Liver (tissue), 9 donors: ENCODE data around the gene CATSPER3. TPM values are rescaled to one million over a fixed set of nuclear protein-coding genes. Genes with fewer than 3 reads are reported as not detected.

Experiments
- DNase-seq: peaks from one replicate; pipeline ENCODE4 v3.0.0-alpha.2; 2017; ENCODE audit warnings: low spot score
- H3K27ac ChIP-seq, 2 donors: one replicate each; pipeline ENCODE4 v1.7.0; 2013; ENCODE audit warnings: inconsistent platforms in 2 of 2, low read length in 2 of 2, control low read depth in 1 of 2, low read depth in 1 of 2, mild to moderate bottlenecking in 1 of 2
- H3K27me3 ChIP-seq, 4 donors: one replicate each; pipeline versions ENCODE4 v1.6.1 to v1.7.0; 2013; ENCODE audit warnings: low read length in 3 of 4, inconsistent platforms in 1 of 4, mild to moderate bottlenecking in 1 of 4, moderate library complexity in 1 of 4; ENCODE audit not compliant: control insufficient read depth in 4 of 4, insufficient read depth in 4 of 4
- H3K36me3 ChIP-seq, 4 donors: one replicate each; pipeline versions ENCODE4 v1.6.1 to v1.7.0; 2013; ENCODE audit warnings: low read length in 3 of 4, mild to moderate bottlenecking in 3 of 4, low read depth in 1 of 4, moderate library complexity in 1 of 4; ENCODE audit not compliant: control insufficient read depth in 4 of 4, insufficient read depth in 3 of 4
- H3K4me1 ChIP-seq, 4 donors: one replicate each; pipeline versions ENCODE4 v1.6.1 to v1.7.0; 2013; ENCODE audit warnings: low read length in 3 of 4, mild to moderate bottlenecking in 3 of 4, moderate library complexity in 1 of 4; ENCODE audit not compliant: control insufficient read depth in 4 of 4, insufficient read depth in 4 of 4
- H3K4me3 ChIP-seq, 3 donors: one replicate each; pipeline versions ENCODE4 v1.6.1 to v1.7.0; 2013; ENCODE audit warnings: low read length in 3 of 3, control low read depth in 1 of 3, low read depth in 1 of 3, mild to moderate bottlenecking in 1 of 3
- H3K9ac ChIP-seq, 2 donors: one replicate each; pipeline ENCODE4 v1.7.0; 2013; ENCODE audit warnings: low read length in 2 of 2, mild to moderate bottlenecking in 2 of 2, moderate library complexity in 2 of 2, control low read depth in 1 of 2, low read depth in 1 of 2
- H3K9me3 ChIP-seq, 4 donors: one replicate each; pipeline versions ENCODE4 v1.6.1 to v1.7.0; 2013; ENCODE audit warnings: low read length in 3 of 4; ENCODE audit not compliant: control insufficient read depth in 4 of 4
- ATF3 ChIP-seq: IDR thresholded peaks from 2 replicates; pipeline ENCODE4 v1.6.1; 2016; ENCODE audit warnings: antibody characterized with exemption
- CTCF ChIP-seq: fragments of 150-350 bp; IDR thresholded peaks from 2 replicates; pipeline ENCODE4 v1.5.1; 2017; ENCODE audit warnings: improper control_type of control experiment, low read depth, low read length; ENCODE audit not compliant: missing input control
- EGR1 ChIP-seq, 2 donors: IDR thresholded peaks; 2 replicates each; pipeline ENCODE4 v1.6.1; 2016 to 2018; ENCODE audit warnings: antibody characterized with exemption in 2 of 2, low read depth in 2 of 2
- FOXA1 ChIP-seq: IDR thresholded peaks from 2 replicates; pipeline ENCODE4 v1.6.1; 2016; ENCODE audit warnings: antibody characterized with exemption
- FOXA2 ChIP-seq: IDR thresholded peaks from 2 replicates; pipeline ENCODE4 v1.6.1; 2016; ENCODE audit warnings: antibody characterized with exemption
- GABPA ChIP-seq, 2 donors: IDR thresholded peaks in 1 of 2; conservative IDR thresholded peaks in 1 of 2; 2 replicates each; pipeline ENCODE4 v1.6.1; 2016; ENCODE audit warnings: antibody characterized with exemption in 2 of 2, mild to moderate bottlenecking in 1 of 2, moderate library complexity in 1 of 2
- HNF4A ChIP-seq, 2 donors: conservative IDR thresholded peaks; 2 replicates each; pipeline ENCODE4 v1.6.1; 2016; ENCODE audit warnings: antibody characterized with exemption in 2 of 2, mild to moderate bottlenecking in 2 of 2
- HNF4G ChIP-seq: IDR thresholded peaks from 2 replicates; pipeline ENCODE4 v1.6.1; 2016; ENCODE audit warnings: antibody characterized with exemption
- JUND ChIP-seq, 2 donors: IDR thresholded peaks; 2 replicates each; pipeline ENCODE4 v1.6.1; 2016; ENCODE audit warnings: antibody characterized with exemption in 2 of 2
- MAX ChIP-seq: IDR thresholded peaks from 2 replicates; pipeline ENCODE4 v1.6.1; 2016; ENCODE audit warnings: antibody characterized with exemption
- NR2F2 ChIP-seq: IDR thresholded peaks from 2 replicates; pipeline ENCODE4 v1.6.1; 2016; ENCODE audit warnings: antibody characterized with exemption
- RAD21 ChIP-seq, 2 donors: IDR thresholded peaks; 2 replicates each; pipeline ENCODE4 v1.6.1; 2016; ENCODE audit warnings: antibody characterized with exemption in 2 of 2, mild to moderate bottlenecking in 2 of 2
- SP1 ChIP-seq: IDR thresholded peaks from 2 replicates; pipeline ENCODE4 v1.6.1; 2018; ENCODE audit warnings: antibody characterized with exemption, mild to moderate bottlenecking
- TAF1 ChIP-seq: conservative IDR thresholded peaks from 2 replicates; pipeline ENCODE4 v1.6.1; 2016; ENCODE audit warnings: antibody characterized with exemption, mild to moderate bottlenecking
- YY1 ChIP-seq: IDR thresholded peaks from 2 replicates; pipeline ENCODE4 v1.6.1; 2016; ENCODE audit warnings: antibody characterized with exemption, mild to moderate bottlenecking
- ZBTB33 ChIP-seq: IDR thresholded peaks from 2 replicates; pipeline ENCODE4 v1.6.1; 2016; ENCODE audit warnings: antibody characterized with exemption
- whole genome bisulfite sequencing: extraction: QIAGEN DNeasy Blood & Tissue Kit; methylation state at CpG from one replicate; pipeline ENCODE4 v1.1.7; 2013; 5-methylcytosine and 5-hydroxymethylcytosine counted together
- polyA plus RNA-seq, 2 donors: library from polyadenylated mRNA; stranded (reverse) in 1 of 2; unstranded in 1 of 2; fragments of 200-250 nt in 1 of 2; fragments of >200 nt in 1 of 2; fragmentation: Nextera tagmentation in 1 of 2; extraction: Ambion mirVana in 1 of 2; gene quantifications; one replicate each; pipeline versions ENCODE4 v1.2.1 to v1.2.3, GENCODE V29; 2013 to 2015
- total RNA-seq, 2 donors: library from RNA; depleted of rRNA; stranded (reverse); fragments of >200 nt; gene quantifications; one replicate each; pipeline ENCODE4 v1.2.3, GENCODE V29; 2014
- donor health status: healthy.
- donor health status: healthy.
- donor health status: healthy.
- donor health status: healthy.
- donor health status: healthy.

Gene CATSPER3
- total and polyA plus RNA-seq, 4 donors = 0.28 to 0.37 (median 0.34) TPM

GRCh38 chr5:135019314-135019713, 51.6 kb downstream of the CATSPER3 start (continued):
- TF ChIP-seq MAX (no peak), SP1 (no peak)

- no peak for TF ChIP-seq HNF4A (conservative IDR thresholded peaks at IDR 0.05)
- no peak for TF ChIP-seq JUND (IDR thresholded peaks at IDR 0.05)
- TF ChIP-seq NR2F2 = no peak
- TF ChIP-seq CTCF = no peak
- TF ChIP-seq MAX = no peak
- TF ChIP-seq FOXA1 = no peak
- no peak for TF ChIP-seq YY1
- no peak for TF ChIP-seq TAF1
- no peak for TF ChIP-seq GABPA (IDR thresholded peaks at IDR 0.05 in 1 of 2, conservative IDR thresholded peaks at IDR 0.05 in 1 of 2)
- no peak for TF ChIP-seq FOXA2
- TF ChIP-seq EGR1 (IDR thresholded peaks at IDR 0.05; ENCODE audit: low read depth in 2 of 2) = no peak
- 91% methylated on average over 16 of the region's 16 CpGs for WGBS
- H3K9me3 ChIP-seq = no peaks in the 10 kb centered on the region
- H3K4me1 ChIP-seq = no peaks in the 10 kb centered on the region
- H3K27ac ChIP-seq = no peak overlapping the region
- no peaks in the 10 kb centered on the region for H3K36me3 ChIP-seq
- no peak overlapping the region for H3K9ac ChIP-seq
- no peak overlapping the region for H3K4me3 ChIP-seq
- peaks cover 0 to 3% (median 0%) of the 10 kb centered on the region in 4 donors for H3K27me3 ChIP-seq
- no peak for DNase-seq
Observed at GRCh38 chr5:135020111-135020895, 52.6 kb downstream of the CATSPER3 start.

GRCh38 chr5:135024956-135025729, 57.4 kb downstream of the CATSPER3 start:
- H3K9ac ChIP-seq = no peak overlapping the region
- H3K36me3 ChIP-seq = no peaks in the 10 kb centered on the region
- 93% methylated on average over 11 of the region's 11 CpGs for WGBS
- peaks cover 0 to 15% (median 5%) of the 10 kb centered on the region in 4 donors for H3K9me3 ChIP-seq
- no peak overlapping the region for H3K4me3 ChIP-seq
- no peak overlapping the region for H3K27ac ChIP-seq
- peaks cover under 1 to 7% (median under 1%) of the 10 kb centered on the region in 4 donors for H3K4me1 ChIP-seq
- peaks cover 0 to 15% (median 10%) of the 10 kb centered on the region in 4 donors for H3K27me3 ChIP-seq
- DNase-seq = no peak
- TF ChIP-seq GABPA (IDR thresholded peaks at IDR 0.05 in 1 of 2, conservative IDR thresholded peaks at IDR 0.05 in 1 of 2) (no peak), NR2F2 (no peak), HNF4G (no peak), EGR1 (IDR thresholded peaks at IDR 0.05; ENCODE audit: low read depth in 2 of 2) (no peak), FOXA2 (no peak), MAX (no peak), SP1 (no peak), JUND (IDR thresholded peaks at IDR 0.05) (no peak), ZBTB33 (no peak), YY1 (no peak), CTCF (no peak), FOXA1 (no peak), TAF1 (no peak), HNF4A (conservative IDR thresholded peaks at IDR 0.05) (no peak), RAD21 (IDR thresholded peaks at IDR 0.05) (no peak), ATF3 (no peak)
